Fibroblast of the conjunctiva (primary cell): ENCODE data around the gene AHSG.
"Not testable (repeated sequence)": the region's sequence is repeated elsewhere in the genome, so short reads cannot be mapped to it uniquely, and the experiment has no call there.

Experiments used
- DNase-seq: peaks from one replicate; pipeline ENCODE4 v3.0.0-alpha.2; 2010; ENCODE audit warnings: low read depth

Gene AHSG

DNA sequence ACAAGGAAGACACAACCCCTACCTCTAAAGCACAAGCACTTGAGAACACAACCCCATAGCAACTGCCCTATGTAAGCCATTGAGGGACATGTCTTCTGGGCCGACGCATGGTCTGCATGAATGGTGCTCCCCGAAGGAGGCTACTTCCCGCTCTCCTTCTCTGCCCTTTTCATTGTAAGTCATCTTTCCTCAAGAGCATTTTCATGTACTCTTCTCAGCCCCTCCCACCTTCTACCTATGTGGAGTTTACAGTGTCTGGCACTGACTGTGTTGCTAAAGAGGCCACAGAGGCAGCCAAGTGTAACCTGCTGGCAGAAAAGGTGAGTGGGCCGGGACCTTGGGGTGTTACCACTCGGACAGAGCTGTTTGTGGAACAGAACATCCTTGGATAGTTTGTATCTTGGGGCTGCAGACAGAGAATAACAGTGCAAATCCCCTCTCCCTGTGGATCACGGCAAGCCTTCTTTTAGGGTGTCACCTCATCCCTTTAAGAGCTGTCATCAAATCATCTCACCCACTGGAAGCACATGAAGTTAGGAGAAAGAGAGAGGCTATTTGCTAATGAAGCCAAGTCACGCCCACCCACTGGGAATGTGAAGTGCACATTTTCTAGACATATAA is 5.6 kb downstream of the AHSG start:
- DNase-seq, result no peak

DNA sequence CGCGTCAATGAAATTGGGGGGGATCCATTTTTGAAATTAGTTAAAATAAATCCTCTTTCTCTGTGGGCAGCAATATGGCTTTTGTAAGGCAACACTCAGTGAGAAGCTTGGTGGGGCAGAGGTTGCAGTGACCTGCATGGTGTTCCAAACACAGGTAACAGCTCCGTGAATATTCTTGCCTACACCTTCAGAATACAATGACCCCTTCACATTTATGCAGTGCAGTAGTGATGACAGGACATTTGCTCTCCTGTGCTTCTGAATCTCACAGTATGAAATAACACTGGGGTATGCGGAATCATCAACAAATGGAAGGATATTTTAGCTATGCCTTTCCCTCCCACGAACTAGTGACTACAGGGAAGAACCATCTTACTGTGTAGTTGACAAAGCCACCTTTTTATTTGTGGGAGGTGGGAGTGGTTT is 6.9 kb downstream of the AHSG start:
- DNase-seq, result no peak

DNA sequence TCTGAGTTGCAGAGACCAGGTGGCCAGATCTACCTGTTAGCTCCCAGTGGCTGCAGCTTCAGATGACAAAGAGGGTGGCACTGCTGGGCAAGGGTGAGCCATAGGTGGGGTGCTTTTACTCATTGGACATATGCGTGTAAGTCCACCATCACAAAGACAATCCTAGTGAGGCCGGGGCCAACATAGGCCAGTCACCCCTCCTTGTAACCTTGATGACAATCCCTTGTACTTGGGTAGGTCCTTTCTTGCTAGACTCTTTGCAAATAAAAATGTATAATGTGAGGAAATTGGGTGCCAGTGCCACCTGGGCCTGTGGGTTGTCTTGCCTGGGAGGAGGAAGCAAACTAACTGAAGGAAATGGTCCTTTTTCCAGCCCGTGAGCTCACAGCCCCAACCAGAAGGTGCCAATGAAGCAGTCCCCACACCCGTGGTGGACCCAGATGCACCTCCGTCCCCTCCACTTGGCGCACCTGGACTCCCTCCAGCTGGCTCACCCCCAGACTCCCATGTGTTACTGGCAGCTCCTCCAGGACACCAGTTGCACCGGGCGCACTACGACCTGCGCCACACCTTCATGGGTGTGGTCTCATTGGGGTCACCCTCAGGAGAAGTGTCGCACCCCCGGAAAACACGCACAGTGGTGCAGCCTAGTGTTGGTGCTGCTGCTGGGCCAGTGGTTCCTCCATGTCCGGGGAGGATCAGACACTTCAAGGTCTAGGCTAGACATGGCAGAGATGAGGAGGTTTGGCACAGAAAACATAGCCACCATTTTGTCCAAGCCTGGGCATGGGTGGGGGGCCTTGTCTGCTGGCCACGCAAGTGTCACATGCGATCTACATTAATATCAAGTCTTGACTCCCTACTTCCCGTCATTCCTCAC is 7.6 kb downstream of the AHSG start:
- DNase-seq, result no peak

DNA sequence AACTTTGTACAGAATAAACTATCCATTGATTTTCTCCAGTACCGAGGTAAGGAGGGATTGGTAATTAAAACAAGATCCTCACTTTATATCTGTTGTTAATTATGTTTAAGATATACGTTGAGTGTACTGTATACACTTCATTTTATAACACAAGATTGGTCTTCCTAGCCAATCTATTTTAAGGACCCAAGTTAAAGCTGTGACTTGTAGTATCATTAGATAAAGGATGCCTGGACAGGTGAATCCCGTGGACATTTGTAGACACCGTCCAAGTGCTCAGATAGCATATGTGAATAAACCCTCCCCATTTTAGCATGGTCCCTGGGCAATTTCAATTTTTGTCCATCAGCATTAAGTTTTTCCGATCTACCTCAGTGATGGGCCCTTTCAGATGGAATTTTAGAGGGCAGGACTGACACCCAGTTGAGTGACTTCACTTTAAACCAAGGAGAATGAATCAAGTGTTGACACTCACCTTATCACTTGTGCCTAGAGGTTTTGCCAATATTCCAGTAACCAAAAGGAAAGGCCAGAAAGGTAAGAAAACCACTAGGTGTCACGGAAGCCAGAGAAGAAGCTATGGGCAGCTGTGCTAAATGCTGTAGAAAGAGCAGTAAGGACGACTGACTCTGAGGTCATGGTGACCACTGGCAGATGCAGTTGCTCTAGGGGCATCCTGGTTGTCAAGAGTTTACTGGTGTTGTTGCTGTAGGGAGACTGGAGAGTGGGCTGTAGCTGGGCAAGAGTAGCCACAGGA is 9.2 kb downstream of the AHSG start:
- DNase-seq, result no peak

DNA sequence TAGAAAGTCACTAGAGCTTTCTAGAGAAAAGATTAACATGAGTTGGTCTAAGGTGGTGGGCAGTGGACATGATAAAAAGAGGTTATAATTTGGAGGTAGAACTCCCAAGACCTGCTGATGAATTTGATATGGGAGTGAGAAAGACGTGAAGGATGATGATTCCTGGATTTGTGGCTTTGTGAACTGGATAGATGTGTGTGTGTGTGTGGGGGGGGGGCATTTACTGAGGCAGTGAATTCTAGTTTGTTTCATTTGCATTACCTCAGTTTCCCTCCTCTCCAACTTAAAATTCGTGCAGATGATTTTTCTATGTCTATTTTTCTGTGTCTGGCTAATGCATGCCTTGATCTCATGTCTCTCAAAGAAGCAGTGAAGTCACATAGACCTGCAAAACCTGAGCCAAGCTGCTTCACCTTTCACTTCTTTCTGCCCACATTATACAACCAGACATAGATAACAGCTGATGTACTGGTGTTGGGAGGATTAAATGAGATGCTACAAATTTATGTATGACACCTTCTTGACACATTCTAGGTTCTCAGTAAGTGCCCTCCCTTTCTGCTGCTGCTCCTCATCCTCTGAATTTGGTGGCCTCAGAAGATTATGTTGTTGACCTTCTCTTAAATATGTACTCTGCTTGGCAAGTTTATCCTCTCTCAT is 9.9 kb downstream of the AHSG start:
- no peak for DNase-seq

DNA sequence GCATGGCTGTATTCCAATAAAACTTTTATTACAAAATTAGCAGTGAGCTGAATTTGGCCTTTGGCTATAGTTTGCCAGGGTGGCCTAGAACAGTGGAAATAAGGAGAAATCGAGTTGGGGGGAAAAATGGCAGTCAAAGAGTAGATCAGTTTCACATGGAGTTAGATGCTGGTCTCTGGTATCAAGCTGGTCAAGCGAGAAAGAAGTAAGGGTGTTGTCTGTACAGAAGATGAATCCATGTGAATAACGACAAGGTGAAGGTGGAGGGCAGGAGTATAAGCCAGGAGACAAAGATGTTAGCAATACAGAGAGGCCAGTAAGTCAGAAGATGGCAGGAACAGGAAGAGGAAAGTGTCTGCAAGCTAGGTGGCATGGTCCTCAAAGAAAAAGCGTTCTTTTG is 11.7 kb downstream of the AHSG start:
- DNase-seq, result no peak

DNA sequence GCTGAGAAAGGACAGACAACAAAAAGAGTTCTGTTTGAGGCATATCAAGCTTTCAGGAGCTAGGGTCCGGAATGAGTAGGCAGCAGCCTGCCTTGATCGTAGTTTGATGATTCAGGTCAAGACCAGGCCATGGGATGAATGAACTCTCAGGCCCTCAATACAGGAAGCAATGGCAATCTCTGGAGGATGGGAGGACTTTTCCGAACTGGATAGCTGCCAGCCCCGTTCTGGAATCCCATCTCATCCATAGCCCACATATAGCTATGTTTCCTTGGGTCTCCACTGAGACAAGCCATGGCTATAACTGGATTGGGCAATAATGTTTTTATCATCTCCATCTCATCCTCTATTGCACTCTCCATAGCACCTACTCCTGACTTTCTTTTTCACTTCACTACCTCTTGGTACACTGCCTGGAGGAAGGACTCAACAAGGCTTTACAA is 12.8 kb downstream of the AHSG start:
- DNase-seq, result no peak

DNA sequence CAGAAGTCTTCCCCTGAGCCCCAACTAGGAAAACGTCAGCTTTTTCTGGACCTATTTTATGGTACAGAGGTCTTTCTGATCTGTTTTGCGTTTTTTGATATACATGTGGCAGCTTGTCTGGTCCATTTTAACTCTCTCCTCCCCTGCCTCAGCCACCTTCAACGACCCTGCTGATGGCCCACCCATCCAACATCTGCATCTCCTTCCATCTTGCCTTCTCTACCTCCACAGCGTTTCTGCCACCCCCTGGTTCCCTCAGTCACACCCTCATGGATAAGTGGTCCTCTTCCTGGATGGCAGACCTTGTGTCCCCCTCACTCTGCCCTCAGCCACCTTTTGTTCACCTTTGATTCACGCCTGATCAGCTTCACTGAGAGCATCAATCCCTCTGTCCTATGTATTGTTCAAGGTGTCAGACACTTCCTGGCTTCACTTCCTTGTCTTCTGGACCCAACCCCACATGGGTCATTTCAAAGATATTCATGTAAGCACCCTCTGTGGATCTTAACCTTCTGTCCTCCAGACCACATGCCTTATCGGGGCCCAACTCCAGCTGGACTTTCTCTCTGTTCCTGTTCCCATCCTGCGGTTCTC is 13.5 kb downstream of the AHSG start:
- no peak for DNase-seq

DNA sequence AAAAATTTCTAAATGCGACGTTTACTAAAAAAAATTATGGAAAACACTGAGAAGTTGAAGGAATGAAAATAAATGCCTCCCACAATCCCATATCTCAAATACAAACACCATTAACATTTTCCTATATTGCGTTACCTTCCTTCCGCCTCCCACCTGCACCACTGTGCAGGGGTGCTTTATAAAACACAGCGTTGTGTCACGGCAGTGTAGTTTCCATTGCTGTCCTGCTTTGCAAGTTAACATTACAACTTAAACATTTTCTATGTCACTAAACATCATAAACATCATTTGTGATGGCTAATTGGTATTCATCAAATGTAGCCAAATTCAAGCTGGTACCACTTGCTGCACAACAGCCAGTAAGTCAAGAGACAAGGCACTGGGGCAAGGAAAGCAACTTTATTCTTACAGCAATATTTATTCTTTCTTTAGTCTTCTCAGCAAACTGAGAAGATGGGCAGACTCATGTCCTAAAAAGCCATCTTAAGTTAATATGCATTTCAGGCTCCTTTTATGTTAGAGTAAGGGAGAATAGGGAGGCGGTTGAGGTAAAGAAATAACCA is 15.1 kb downstream of the AHSG start:
- DNase-seq, result no peak

DNA sequence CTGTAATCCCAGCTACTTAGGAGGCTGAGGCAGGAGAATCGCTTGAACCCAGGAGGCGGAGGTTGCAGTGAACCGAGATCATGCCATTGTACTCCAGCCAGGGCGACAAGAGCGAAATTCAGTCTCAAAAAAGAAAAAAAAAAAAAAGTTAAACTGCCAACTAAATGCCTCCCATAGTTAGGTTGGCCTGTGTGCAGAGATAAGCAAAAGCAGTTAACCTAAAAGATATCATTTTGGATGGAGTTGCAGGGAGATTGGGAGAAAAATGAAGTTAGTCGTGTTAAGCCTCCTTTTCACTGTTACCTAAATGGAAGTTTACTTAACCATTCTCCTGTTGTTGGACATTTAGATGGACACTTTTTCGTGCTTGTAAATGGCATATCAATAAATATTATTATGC is 15.9 kb downstream of the AHSG start:
- no peak for DNase-seq

DNA sequence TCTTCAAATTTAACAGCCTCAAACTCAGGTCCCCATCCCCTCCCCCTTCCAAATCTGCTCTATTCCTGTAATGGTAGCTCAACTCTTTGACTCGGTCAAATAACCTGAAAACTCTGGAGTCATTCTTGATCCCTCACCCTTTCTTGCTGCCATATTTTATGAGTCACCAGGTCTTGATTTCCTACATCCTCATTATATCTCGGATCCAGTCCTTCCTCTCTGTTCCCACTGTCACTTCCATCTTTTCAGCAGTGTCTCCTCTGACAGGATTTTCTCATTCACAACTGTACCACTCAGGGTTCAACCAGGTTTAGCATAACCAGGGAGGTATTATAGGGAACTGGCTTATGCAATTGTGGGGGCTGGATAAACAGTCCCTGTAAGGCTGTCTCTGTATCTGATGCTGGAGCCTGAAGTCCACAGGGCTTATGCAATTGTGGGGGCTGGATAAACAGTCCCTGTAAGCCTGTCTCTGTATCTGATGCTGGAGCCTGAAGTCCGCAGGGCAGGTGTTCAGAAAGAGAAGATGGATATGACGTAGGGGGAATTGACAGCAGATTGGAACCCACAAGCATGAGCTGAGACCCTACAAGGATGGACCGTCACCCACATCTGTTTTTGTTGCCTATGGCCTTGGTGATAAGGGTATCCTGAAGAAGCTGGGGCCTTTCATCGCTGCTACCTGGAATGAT is 18.2 kb downstream of the AHSG start:
- DNase-seq, result no peak

DNA sequence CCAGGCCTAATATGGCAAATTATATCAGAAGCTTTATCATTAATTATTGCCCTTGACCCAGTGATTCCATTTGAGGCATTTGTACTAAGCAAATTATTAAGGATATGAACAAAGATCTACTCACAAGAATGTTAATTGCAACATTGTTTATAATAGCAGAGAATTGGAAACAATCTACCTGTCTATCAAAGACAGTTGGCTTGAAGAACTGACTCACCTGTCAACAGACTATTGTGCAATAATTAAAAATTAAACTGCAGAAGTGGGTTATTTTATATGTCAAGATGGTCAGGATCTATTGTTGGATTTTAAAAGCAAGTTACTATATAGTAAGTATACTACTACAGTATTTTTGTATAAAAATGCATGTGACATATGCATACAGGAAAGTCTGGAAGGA is 20.6 kb downstream of the AHSG start:
- no peak for DNase-seq

DNA sequence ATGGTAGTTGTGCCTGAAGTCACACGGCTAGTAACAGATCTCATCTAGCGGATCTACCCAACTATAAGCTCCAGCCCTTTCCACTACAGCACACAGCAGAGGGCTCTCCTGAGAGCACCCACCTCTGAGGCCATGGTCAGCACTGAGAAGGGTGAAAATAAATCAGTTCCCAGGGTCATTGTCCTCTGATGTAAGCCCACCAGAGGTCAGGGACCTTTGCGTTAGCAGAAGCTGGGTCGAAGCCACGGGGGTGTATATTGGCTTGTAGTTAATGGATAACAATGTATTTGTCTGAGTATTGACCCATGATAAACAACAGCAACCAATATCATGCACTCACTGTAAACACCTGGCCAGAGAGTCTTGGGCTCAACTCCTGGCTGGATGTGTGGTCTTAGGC is 21.3 kb downstream of the AHSG start:
- DNase-seq, result not testable (repeated sequence)

DNA sequence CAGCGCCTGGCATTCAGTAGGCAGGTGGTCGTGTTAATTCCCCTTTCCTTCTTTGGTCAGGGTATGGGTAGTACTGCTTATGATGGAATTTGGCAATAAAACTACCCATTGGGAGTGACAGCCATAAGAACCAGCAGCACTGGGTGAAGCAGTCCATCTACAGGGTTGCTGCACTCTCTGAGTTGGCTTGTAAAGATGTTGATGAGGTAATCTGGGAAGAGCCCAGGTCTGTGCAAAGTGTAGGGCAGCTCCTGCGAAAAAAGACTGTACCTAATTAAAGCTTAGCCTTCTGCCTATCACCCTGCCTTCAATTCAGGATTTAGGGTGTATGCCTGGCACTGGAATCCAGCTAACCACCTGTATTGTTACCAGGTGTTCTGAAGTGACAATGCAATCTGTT is 22.7 kb downstream of the AHSG start:
- DNase-seq, result no peak

DNA sequence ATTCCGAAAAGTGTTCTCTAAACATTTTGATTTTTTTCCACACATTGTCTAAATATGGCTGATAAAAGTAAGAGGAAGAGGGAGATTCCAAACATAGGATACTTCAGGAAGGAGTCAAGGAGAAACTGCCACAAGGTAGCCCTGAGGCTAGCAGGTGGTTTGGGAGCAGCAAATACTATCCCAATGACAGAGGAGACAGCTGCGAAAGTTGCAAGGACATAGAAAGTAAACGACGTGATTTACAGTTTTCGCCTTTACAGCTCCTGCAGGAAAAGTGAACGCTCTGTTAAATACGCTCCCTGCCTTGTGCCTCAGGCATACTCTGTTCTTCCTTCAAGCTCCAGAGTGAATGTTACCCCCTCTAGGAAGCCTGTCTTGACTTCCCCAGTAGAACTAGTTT is 23.7 kb downstream of the AHSG start:
- DNase-seq, result no peak

DNA sequence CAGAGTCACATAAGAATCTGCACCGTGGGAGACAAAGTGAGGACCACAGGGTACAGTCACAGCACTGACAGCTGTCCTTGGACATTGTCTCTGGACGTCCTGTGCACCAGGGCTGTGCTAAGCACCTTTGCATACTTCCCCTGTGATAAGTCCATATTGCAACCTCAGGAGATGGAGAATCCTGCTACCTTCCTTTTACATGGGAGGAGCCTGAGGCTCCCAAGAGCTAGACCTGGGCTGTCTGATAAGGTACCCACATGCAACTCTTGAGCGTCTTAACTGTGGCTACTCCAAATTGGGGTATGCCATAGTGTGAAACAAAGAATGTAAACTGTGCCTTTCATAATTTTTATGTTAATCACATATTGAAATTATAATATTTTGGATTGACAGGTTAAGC is 24.8 kb downstream of the AHSG start:
- DNase-seq, result no peak

DNA sequence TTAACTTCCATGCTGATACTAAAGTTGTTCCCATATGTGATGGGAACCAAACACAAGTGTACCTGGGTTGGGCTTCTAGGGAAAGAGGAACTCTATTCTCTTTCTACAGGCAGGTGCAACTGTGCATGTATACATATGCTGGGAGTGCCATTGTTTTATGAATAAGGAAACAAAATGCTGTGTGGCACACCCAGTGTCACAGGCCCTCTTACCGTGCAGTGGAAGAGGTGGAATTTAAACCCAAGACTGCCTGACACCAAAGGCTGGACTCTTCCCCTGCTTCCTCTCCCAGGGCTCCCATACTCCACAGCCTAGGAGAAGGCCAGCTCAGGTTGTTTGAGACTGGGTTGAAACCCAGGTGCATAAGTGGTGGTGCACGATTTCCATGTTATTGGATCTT is 25.4 kb downstream of the AHSG start:
- no peak for DNase-seq

DNA sequence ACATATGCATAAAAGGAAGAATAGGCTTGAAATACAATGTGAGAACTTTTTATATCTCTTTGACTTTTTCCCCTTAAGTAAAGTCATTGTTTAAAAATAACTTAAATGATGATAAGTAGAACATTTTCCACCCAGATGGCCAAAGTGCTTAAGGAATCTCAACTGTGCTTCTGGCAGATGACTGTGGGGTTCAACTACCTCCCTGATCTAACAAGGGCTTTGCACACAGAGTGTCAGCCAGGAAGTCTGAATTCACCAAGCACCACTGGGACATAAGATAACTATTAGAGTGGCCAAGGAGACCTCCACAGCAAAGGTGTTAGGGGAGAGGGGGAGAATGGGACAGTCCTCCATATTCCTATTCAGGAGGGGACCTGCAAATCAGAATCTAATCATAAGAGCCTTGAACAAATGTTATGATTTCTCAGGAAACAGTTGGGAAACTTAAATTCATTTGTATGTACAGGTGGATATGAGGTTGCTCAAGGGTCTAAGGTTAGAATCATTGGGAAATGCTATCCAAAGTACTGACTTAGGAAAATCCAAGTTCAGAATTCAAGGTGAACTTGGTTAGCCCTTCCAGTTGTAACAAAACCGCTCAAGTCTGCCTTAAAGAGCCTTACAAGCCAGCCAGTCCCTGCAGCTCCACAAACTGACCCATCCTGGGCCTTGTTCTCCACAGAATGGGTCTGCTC is 27.1 kb downstream of the AHSG start, which contains the start of gene FETUB:
Gene FETUB, plus strand, starts transcription at position 622 of the 695 bp plus-strand sequence. Its CDS starts 62 bp downstream, at position 684.
- DNase-seq, result no peak

DNA sequence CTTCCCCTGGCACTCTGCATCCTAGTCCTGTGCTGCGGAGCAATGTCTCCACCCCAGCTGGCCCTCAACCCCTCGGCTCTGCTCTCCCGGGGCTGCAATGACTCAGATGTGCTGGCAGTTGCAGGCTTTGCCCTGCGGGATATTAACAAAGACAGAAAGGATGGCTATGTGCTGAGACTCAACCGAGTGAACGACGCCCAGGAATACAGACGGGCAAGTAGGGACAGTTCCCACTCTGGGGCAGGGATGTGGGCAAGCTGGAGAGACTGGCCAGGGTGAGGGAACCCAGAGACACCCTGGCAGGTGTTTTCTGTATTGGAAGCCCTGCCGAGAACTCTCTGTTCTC is 27.6 kb downstream of the AHSG start:
- DNase-seq, result no peak

DNA sequence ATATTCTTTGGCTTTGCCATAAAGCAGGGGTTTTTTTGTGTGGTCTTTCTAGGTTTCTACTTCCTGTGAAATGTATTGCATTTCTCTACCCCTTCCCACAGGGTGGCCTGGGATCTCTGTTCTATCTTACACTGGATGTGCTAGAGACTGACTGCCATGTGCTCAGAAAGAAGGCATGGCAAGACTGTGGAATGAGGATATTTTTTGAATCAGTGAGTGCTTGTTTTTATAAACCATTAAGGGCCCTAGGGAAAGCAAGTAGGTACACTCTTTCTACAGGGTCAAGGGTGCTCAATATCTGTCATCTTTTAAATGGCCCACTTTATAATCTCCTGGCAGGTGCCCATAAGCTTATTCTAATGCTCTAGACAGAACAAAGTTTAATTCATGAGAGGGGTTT is 28.1 kb downstream of the AHSG start:
- no peak for DNase-seq
